GM12878 (cell line): ENCODE data around the gene PLEKHA6. TPM values are rescaled to one million over a fixed set of nuclear protein-coding genes. Genes with fewer than 3 reads are reported as not detected.
A peak's percentile ranks its signal among the peaks of the same experiment; 100 is the strongest.

Experiments used
- ATAC-seq: fragments of 200-7000 bp; cut with Tn5 transposase; 3 replicates; pipeline ENCODE4 v1.9.1; 2020; ENCODE audit warnings: mild to moderate bottlenecking, moderate library complexity
- Bru-seq: library from RNA; stranded (reverse); fragments of 400-500 nt; gene quantifications from one replicate; lab custom pipeline; 2021; lab: Mats Ljungman, UMichigan
- BruChase-seq, 2 experiments: library from RNA; stranded (reverse); fragments of 400-500 nt; gene quantifications; one replicate each; lab custom pipeline; 2021; lab: Mats Ljungman, UMichigan
- BruUV-seq: library from RNA; stranded (reverse); fragments of 400-500 nt; replicated peaks from 2 replicates; lab custom pipeline; 2021; lab: Mats Ljungman, UMichigan
- CTCF ChIA-PET: fragments of 300-600 bp; sonication (Branson Sonifier 250); formaldehyde crosslinking; extraction: SDS; loops from one replicate; lab custom pipeline; 2021; ENCODE audit warnings: inconsistent platforms; lab: Yijun Ruan, JAX
- POLR2A ChIA-PET: fragments of 350-600 bp; formaldehyde crosslinking; extraction: SDS; loops from one replicate; lab custom pipeline; 2021; ENCODE audit warnings: inconsistent platforms; lab: Charles Lee
- RAD21 ChIA-PET: fragments of 300-600 bp; sonication (Branson Sonifier 250); formaldehyde crosslinking; loops from one replicate; lab custom pipeline; 2023; ENCODE audit warnings: antibody characterized with exemption; ENCODE audit not compliant: unreplicated experiment; lab: Charles Lee
- SMC1A ChIA-PET: fragments of 300-600 bp; sonication (Branson Sonifier 250); formaldehyde crosslinking; loops from one replicate; lab custom pipeline; 2023; ENCODE audit not compliant: unreplicated experiment, uncharacterized antibody; lab: Charles Lee
- DNase-seq: peaks from one replicate; pipeline ENCODE4 v3.0.0-alpha.2; 2011; ENCODE audit warnings: low read depth, low spot score
- FAIRE-seq: peaks from 3 replicates; lab custom pipeline; 2011; peaks lifted over from hg19 to GRCh38; lab: Jason Lieb, UNC
- H2AFZ ChIP-seq: 2 replicates; pipeline ENCODE4 v1.6.0; 2011; ENCODE audit warnings: low read depth, low read length, control low read depth; ENCODE audit not compliant: control insufficient read depth
- H3K27ac ChIP-seq: 2 replicates; pipeline ENCODE4 v1.5.1; 2011; ENCODE audit warnings: control low read depth; ENCODE audit not compliant: control insufficient read depth, insufficient read depth
- H3K27me3 ChIP-seq, 2 experiments: replicated peaks in 1 of 2; 2 replicates each; pipeline versions ENCODE4 v1.6.0 to v1.6.1; 2011; ENCODE audit warnings: low read length in 1 of 2; ENCODE audit not compliant: control insufficient read depth in 2 of 2, insufficient read depth in 2 of 2
- H3K36me3 ChIP-seq, 2 experiments: 2 replicates each; pipeline ENCODE4 v1.5.1; 2011; ENCODE audit warnings: low read length in 1 of 2; ENCODE audit not compliant: control insufficient read depth in 2 of 2, insufficient read depth in 2 of 2
- H3K4me1 ChIP-seq: 2 replicates; pipeline ENCODE4 v1.6.1; 2011; ENCODE audit warnings: mild to moderate bottlenecking, low read length, moderate library complexity, mixed read lengths; ENCODE audit not compliant: control insufficient read depth, insufficient read depth
- H3K4me2 ChIP-seq: 2 replicates; pipeline ENCODE4 v1.6.0; 2011; ENCODE audit warnings: control low read depth; ENCODE audit not compliant: control insufficient read depth, insufficient read depth
- H3K4me3 ChIP-seq: fragments of 200-600 bp; sonication (generic); 2 replicates; pipeline ENCODE4 v1.5.1; 2016
- H3K79me2 ChIP-seq: 2 replicates; pipeline ENCODE4 v1.6.0; 2011; ENCODE audit warnings: low read length; ENCODE audit not compliant: control insufficient read depth, insufficient read depth
- H3K9ac ChIP-seq: 2 replicates; pipeline ENCODE4 v1.8.0; 2011; ENCODE audit warnings: low read length, control low read depth, mixed read lengths; ENCODE audit not compliant: control insufficient read depth, insufficient read depth
- H3K9me3 ChIP-seq: replicated peaks from 3 replicates; pipeline ENCODE4 v1.5.1; 2011; ENCODE audit warnings: mild to moderate bottlenecking, low read length; ENCODE audit not compliant: control insufficient read depth, insufficient read depth
- H4K20me1 ChIP-seq: 2 replicates; pipeline ENCODE4 v1.6.0; 2011; ENCODE audit not compliant: control insufficient read depth, insufficient read depth
- CEBPZ ChIP-seq: fragments of 150-350 bp; IDR thresholded peaks from 2 replicates; pipeline ENCODE4 v1.6.1; 2016; ENCODE audit warnings: low read depth, low read length
- EZH2 ChIP-seq: IDR thresholded peaks from 2 replicates; pipeline ENCODE4 v1.6.1; 2012; ENCODE audit warnings: low read depth, mild to moderate bottlenecking, control low read depth, inconsistent platforms, low read length, borderline replicate concordance; ENCODE audit not compliant: control insufficient read depth
- HDAC2 ChIP-seq: fragments of 200-600 bp; sonication (generic); IDR thresholded peaks from 2 replicates; pipeline ENCODE4 v1.6.1; 2017
- SIX5 ChIP-seq: IDR thresholded peaks from 2 replicates; pipeline ENCODE4 v1.6.1; 2011; ENCODE audit warnings: mild to moderate bottlenecking, low read depth, low read length, moderate library complexity; ENCODE audit not compliant: severe bottlenecking
- TAF1 ChIP-seq: IDR thresholded peaks from 2 replicates; pipeline ENCODE4 v1.6.1; 2011; ENCODE audit warnings: mild to moderate bottlenecking, low read depth, low read length, borderline replicate concordance
- ZBED1 ChIP-seq: IDR thresholded peaks from 2 replicates; pipeline ENCODE4 v1.6.1; 2016; ENCODE audit warnings: borderline replicate concordance
- WGBS: methylation state at CpG from one replicate; pipeline ENCODE4 v1.1.6; 2016; ENCODE audit warnings: low lambda C conversion rate; ENCODE audit not compliant: insufficient replicate concordance, insufficient coverage; ENCODE audit errors: missing lambda C conversion rate; 5-methylcytosine and 5-hydroxymethylcytosine counted together
- in situ Hi-C: fragments of 300-500 bp; cut with MboI; formaldehyde crosslinking; loops from 9 replicates; pipeline ENCODE4 v1.14.3; 2018; ENCODE audit warnings: mixed read lengths
- intact Hi-C: fragments of 100-400 bp; cut with micrococcal nuclease; formaldehyde crosslinking; loops from one replicate; pipeline ENCODE4 v1.14.2; 2022; ENCODE audit not compliant: unreplicated experiment
- long read RNA-seq, 2 experiments: library from polyadenylated mRNA; unstranded; transcript quantifications; one replicate each; pipeline ENCODE4 v2.0.0, GENCODE V29; 2019 to 2020
- polyA minus RNA-seq, 3 experiments: library from RNA; depleted of rRNA, polyadenylated mRNA; stranded (reverse); fragments of >200 nt; gene quantifications; 2 replicates each; pipeline ENCODE4 v1.2.3, GENCODE V29; 2011
- polyA plus RNA-seq, 11 experiments: library from polyadenylated mRNA; depleted of rRNA in 4 of 11; unstranded in 6 of 11; stranded (reverse) in 5 of 11; fragments of >200 nt; fragmentation: Nextera tagmentation in 4 of 11; fragmentation: Illumina TruSeq in 1 of 11; extraction: Ambion mirVana in 4 of 11; extraction: Trizol in 1 of 11; gene quantifications; 1 replicate in 1 of 11; 2 replicates in 10 of 11; pipeline versions ENCODE4 v1.2.1 to v1.2.3, GENCODE V29; 2011 to 2016; ENCODE audit warnings: inconsistent platforms in 2 of 11, missing spikeins in 2 of 11, low read depth in 1 of 11
- total RNA-seq, 4 experiments: library from RNA; depleted of rRNA in 3 of 4; stranded (reverse); fragments of >200 nt in 3 of 4; fragmentation: Illumina TruSeq in 1 of 4; extraction: Trizol in 1 of 4; gene quantifications; 2 replicates each; pipeline versions ENCODE4 v1.2.1 to v1.2.3, GENCODE V29; 2013 to 2021
- TF ChIP-seq, protein P1 (sequence below): IDR thresholded peaks from 2 replicates; pipeline ENCODE4 v1.6.1; 2011; ENCODE audit warnings: borderline replicate concordance, low read depth, mild to moderate bottlenecking, moderate library complexity, low read length; ENCODE audit not compliant: insufficient read depth, poor library complexity, severe bottlenecking
- TF ChIP-seq, protein P2 (sequence below): fragments of 450-650 bp; IDR thresholded peaks from 2 replicates; pipeline ENCODE4 v1.6.1; 2016; ENCODE audit warnings: mild to moderate bottlenecking

The PLEKHA6 gene
- 1.4 and 1.6 TPM in 2 replicates for total RNA-seq (2013; cell fraction: nucleolus; rRNA removed)
- 0.05 and 0.11 TPM in 2 replicates for total RNA-seq (2014; rRNA removed)
- 0.05 and 0.27 TPM in 2 replicates for total RNA-seq (2014; rRNA removed; fragmentation: Illumina TruSeq; extraction: Trizol)
- 0.21 and 0.69 TPM in 2 replicates for total RNA-seq (2021)
- 0.04 TPM for polyA plus RNA-seq (2011; ENCODE audit: low read depth)
- polyA plus RNA-seq (2011; rRNA removed): 0.33 and 0.81 TPM in 2 replicates
- 0.47 and 1.3 TPM in 2 replicates for polyA plus RNA-seq (2011; cell fraction: cytosol; rRNA removed)
- 3.2 and 4.6 TPM in 2 replicates for polyA plus RNA-seq (2011; cell fraction: nucleus; rRNA removed)
- polyA plus RNA-seq (2012): 0.04 and 0.36 TPM in 2 replicates
- polyA plus RNA-seq (2014; fragmentation: Illumina TruSeq; extraction: Trizol): 0.04 and 0.06 TPM in 2 replicates
- polyA plus RNA-seq (2014; fragmentation: Nextera tagmentation; extraction: Ambion mirVana): not detected
- polyA plus RNA-seq (2014; rRNA removed): 0.04 and 0.14 TPM in 2 replicates
- polyA plus RNA-seq (2016; fragmentation: Nextera tagmentation; extraction: Ambion mirVana): not detected
- 0.51 and 1.3 TPM in 2 replicates for polyA minus RNA-seq (2011; rRNA and poly(A)+ RNA removed)
- polyA minus RNA-seq (2011; cell fraction: cytosol; rRNA and poly(A)+ RNA removed): 0.67 and 2.7 TPM in 2 replicates
- 1.2 and 4.6 TPM in 2 replicates for polyA minus RNA-seq (2011; cell fraction: nucleus; rRNA and poly(A)+ RNA removed)
- Bru-seq, nascent RNA: percentile 25 among the genes with signal in this experiment
- percentile 37 among the genes with signal in this experiment for BruChase-seq, experiment 1, labeled RNA remaining after a 6-hour chase
- BruChase-seq, experiment 2, labeled RNA remaining after a 2-hour chase: percentile 40 among the genes with signal in this experiment
- long read RNA-seq, experiment 1, partial matches to known transcripts: 0 of 1 reads
- long read RNA-seq, experiment 1, other reads (novel, unspliced or antisense): 1 of 1 reads
- long read RNA-seq, experiment 2: 0 reads

- no peak within 1 kb of the TSS for H3K4me2 ChIP-seq
- BruUV-seq: no TSS peak
- intact Hi-C loops: loop anchor here (5.0 kb wide), 1 partner anchor 152 kb away; no protein-coding TSS in a partner anchor
- 2% methylated on average over 20 of the region's 20 CpGs for WGBS
- no peaks in the 10 kb centered on the region for H3K36me3 ChIP-seq
- no peak within 1 kb of the TSS for H3K4me3 ChIP-seq
- RAD21 ChIA-PET: interaction anchor here (0.7 to 7.2 kb wide), 9 partner anchors 18 to 733 kb away, joined by 3 to 72 read pairs (median 4); partner anchors contain the start of genes ATP2B4 and GOLT1A
- CTCF ChIA-PET: interaction anchor here (0.6 to 9.4 kb wide), 13 partner anchors 11 to 635 kb away, joined by 3 to 195 read pairs (median 4); partner anchors contain the start of genes GOLT1A and REN
- FAIRE-seq: no peak
- POLR2A ChIA-PET: interaction anchor here (0.7 kb wide), 1 partner anchor 17 kb away, joined by 4 read pairs; no protein-coding TSS in a partner anchor
- H3K9ac ChIP-seq: no peak within 1 kb of the TSS
- H3K27me3 ChIP-seq: peaks cover 0 to 2% of the 10 kb centered on the region in 2 experiments; a peak in 2 of 4 replicates
- no peak for TF ChIP-seq CEBPZ
- TF ChIP-seq SIX5: no peak
- TF ChIP-seq, protein P1, sequence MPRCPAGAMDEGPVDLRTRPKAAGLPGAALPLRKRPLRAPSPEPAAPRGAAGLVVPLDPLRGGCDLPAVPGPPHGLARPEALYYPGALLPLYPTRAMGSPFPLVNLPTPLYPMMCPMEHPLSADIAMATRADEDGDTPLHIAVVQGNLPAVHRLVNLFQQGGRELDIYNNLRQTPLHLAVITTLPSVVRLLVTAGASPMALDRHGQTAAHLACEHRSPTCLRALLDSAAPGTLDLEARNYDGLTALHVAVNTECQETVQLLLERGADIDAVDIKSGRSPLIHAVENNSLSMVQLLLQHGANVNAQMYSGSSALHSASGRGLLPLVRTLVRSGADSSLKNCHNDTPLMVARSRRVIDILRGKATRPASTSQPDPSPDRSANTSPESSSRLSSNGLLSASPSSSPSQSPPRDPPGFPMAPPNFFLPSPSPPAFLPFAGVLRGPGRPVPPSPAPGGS: no peak
- TF ChIP-seq, protein P2, sequence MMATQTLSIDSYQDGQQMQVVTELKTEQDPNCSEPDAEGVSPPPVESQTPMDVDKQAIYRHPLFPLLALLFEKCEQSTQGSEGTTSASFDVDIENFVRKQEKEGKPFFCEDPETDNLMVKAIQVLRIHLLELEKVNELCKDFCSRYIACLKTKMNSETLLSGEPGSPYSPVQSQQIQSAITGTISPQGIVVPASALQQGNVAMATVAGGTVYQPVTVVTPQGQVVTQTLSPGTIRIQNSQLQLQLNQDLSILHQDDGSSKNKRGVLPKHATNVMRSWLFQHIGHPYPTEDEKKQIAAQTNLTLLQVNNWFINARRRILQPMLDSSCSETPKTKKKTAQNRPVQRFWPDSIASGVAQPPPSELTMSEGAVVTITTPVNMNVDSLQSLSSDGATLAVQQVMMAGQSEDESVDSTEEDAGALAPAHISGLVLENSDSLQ: no peak
- TF ChIP-seq TAF1: no peak
- no peak for TF ChIP-seq EZH2
- TF ChIP-seq HDAC2: no peak
- TF ChIP-seq ZBED1: no peak
- TF ChIP-seq, all 136 proteins: peak for 0
- Histone ChIP-seq H2AFZ (no peak within 1 kb of the TSS), H3K79me2 (no peaks in the 10 kb centered on the region), H3K4me1 (peaks cover 11% of the 10 kb centered on the region), H4K20me1 (no peaks in the 10 kb centered on the region), H3K27ac (no peak within 1 kb of the TSS), H3K9me3 (no peaks in the 10 kb centered on the region)
- in situ Hi-C loops: loop anchor here (5.0 to 10.0 kb wide), 2 partner anchors 192 to 495 kb away; partner anchors contain the start of genes REN and SNRPE
- SMC1A ChIA-PET: interaction anchor here (0.6 to 6.8 kb wide), 6 partner anchors 13 to 503 kb away, joined by 3 to 97 read pairs (median 6); partner anchors contain the start of genes GOLT1A and REN
- DNase-seq (no peak), ATAC-seq (peak; percentile 15)
These were observed at the start of gene PLEKHA6 for GRCh38 chr1:204359474-204360255. Gene PLEKHA6, minus strand, starts transcription at chr1:204359929. Its CDS starts 86,202 bp downstream, at chr1:204273727.
